K562 (cell line): ENCODE results near the gene GAL3ST3. TPM values are rescaled to one million over a fixed set of nuclear protein-coding genes. Genes with fewer than 3 reads are reported as not detected.
A peak's percentile ranks its signal among the peaks of the same experiment; 100 is the strongest.

Experiments
- CBX2 ChIP-seq: fragments of 200-600 bp; sonication (generic); IDR thresholded peaks from one replicate; pipeline ENCODE4 v1.6.1; 2012; ENCODE audit warnings: mild to moderate bottlenecking, low read length, inconsistent platforms; ENCODE audit not compliant: insufficient read depth, poor library complexity, severe bottlenecking
- CEBPG ChIP-seq, 3 experiments: fragments of 200-800 bp in 1 of 3; sonication (Bioruptor generic) in 1 of 3; sonication (generic) in 1 of 3; formaldehyde crosslinking in 1 of 3; IDR thresholded peaks in 2 of 3; conservative IDR thresholded peaks in 1 of 3; 2 replicates each; pipeline versions ENCODE4 v1.6.1 to v1.8.0; 2016 to 2022; ENCODE audit warnings: missing compliant biosample characterization in 2 of 3, missing genetic modification characterization in 2 of 3, mild to moderate bottlenecking in 1 of 3, missing genetic modification reagents in 1 of 3
- CLOCK ChIP-seq: fragments of 250-450 bp; sonication (Bioruptor Pico); IDR thresholded peaks from 2 replicates; pipeline ENCODE4 v1.4.0; 2020; ENCODE audit warnings: mild to moderate bottlenecking, moderate library complexity, borderline replicate concordance
- FOXP4 ChIP-seq: sonication (generic); formaldehyde crosslinking; IDR thresholded peaks from 2 replicates; pipeline ENCODE4 v1.8.0; 2022; ENCODE audit warnings: mild to moderate bottlenecking, missing genetic modification reagents, borderline replicate concordance
- TBP ChIP-seq: optimal IDR thresholded peaks from 2 replicates; pipeline ENCODE3; 2011; ENCODE audit warnings: low read depth, low read length, improper control_type of control experiment
- ZBTB17 ChIP-seq: fragments of 450-650 bp; formaldehyde crosslinking; IDR thresholded peaks from 2 replicates; pipeline ENCODE4 v1.4.0; 2020; ENCODE audit warnings: mild to moderate bottlenecking
- ZFP91 ChIP-seq: sonication (generic); formaldehyde crosslinking; IDR thresholded peaks from 2 replicates; pipeline ENCODE4 v1.8.0; 2022; ENCODE audit warnings: mild to moderate bottlenecking, missing genetic modification reagents
- ZNF449 ChIP-seq: fragments of 250-450 bp; sonication (Bioruptor Pico); IDR thresholded peaks from 2 replicates; pipeline ENCODE4 v1.8.0; 2022; ENCODE audit warnings: moderate library complexity, mild to moderate bottlenecking, inconsistent platforms
- ZNF75A ChIP-seq: fragments of 450-650 bp; formaldehyde crosslinking; IDR thresholded peaks from 2 replicates; pipeline ENCODE4 v1.4.0; 2020; ENCODE audit warnings: mild to moderate bottlenecking
- polyA plus RNA-seq, 8 experiments: library from polyadenylated mRNA; depleted of rRNA in 4 of 8; stranded (reverse) in 5 of 8; unstranded in 3 of 8; fragments of >200 nt; fragmentation: Nextera tagmentation in 2 of 8; fragmentation: Illumina TruSeq in 1 of 8; extraction: Ambion mirVana in 2 of 8; extraction: Trizol in 1 of 8; gene quantifications; 2 replicates each; pipeline versions ENCODE4 v1.2.1 to v1.2.3, GENCODE V29; 2011 to 2014; ENCODE audit warnings: inconsistent platforms in 1 of 8, missing spikeins in 1 of 8
- total RNA-seq, 7 experiments: library from RNA; depleted of rRNA in 6 of 7; stranded (reverse); fragments of >200 nt in 6 of 7; fragmentation: Illumina TruSeq in 2 of 7; extraction: Trizol in 2 of 7; gene quantifications; 2 replicates each; pipeline versions ENCODE4 v1.2.1 to v1.2.3, GENCODE V29; 2011 to 2021; ENCODE audit warnings: low replicate concordance in 1 of 7
- TF ChIP-seq, protein P1 (sequence below), 2 experiments: fragments of 450-650 bp; conservative IDR thresholded peaks; 2 replicates each; pipeline ENCODE4 v1.6.1; 2017; ENCODE audit warnings: mild to moderate bottlenecking in 2 of 2, moderate library complexity in 2 of 2

The GAL3ST3 gene
- total and polyA plus RNA-seq, 9 of the 15 experiments (the other 6 are each of a cell fraction or from before 2014, with no cell fraction given), result not detected

DNA sequence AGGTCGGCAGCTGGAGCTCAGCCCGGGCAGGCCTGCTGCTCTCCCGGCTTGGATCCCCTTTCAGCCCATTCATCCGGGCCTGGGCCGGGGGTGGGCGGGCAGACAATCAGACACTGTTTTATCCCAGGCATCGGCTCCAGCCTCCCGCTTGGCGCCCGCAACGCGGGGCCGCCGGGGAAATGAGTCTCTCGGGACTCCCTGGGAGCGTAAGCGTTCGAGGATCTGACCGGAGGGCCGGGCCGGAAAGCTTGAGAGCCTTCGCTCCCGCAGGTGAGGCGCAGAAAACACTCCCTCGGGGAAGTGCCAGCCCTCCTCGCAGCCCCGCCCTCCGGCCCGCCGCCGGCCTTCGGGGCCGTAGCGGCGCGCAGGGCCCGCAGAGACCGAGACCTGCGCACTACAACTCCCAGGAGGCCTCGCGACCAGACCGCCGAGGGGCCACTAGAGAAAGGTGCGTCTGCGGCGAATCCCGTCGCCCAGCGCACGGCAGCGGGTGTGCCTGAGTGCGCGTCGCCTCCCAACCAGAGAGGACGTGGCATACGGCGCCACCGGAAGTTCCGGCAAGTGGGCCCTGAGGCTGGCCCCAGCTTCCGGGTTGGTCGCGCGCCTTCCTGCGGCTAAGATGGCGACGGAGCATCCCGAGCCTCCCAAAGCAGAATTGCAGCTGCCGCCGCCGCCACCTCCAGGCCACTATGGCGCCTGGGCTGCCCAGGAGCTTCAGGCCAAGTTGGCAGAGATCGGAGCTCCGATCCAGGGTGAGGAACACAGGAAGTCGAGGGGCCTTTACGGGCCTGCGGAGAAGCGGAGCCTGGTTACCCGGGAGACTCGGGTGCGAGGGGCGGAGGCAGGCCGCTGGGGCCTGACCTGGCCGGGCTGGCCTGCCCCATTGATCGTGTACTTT lies 3.1 kb upstream of the GAL3ST3 start, which contains the start of gene SF3B2 (continued):
- no peak for TF ChIP-seq ZNF75A (CRISPR knock-in tag)
- TF ChIP-seq ZBTB17 (CRISPR knock-in tag), result 0 out of 2 replicates have a peak, but pooled peaks have one; percentile 14
- no peak for TF ChIP-seq ZNF449 (CRISPR knock-in tag)
- no peak for TF ChIP-seq CLOCK (CRISPR knock-in tag)
- no peak for TF ChIP-seq ZFP91 (CRISPR knock-in tag)
- TF ChIP-seq TBP, result peak; percentile 88
- TF ChIP-seq, protein P1, sequence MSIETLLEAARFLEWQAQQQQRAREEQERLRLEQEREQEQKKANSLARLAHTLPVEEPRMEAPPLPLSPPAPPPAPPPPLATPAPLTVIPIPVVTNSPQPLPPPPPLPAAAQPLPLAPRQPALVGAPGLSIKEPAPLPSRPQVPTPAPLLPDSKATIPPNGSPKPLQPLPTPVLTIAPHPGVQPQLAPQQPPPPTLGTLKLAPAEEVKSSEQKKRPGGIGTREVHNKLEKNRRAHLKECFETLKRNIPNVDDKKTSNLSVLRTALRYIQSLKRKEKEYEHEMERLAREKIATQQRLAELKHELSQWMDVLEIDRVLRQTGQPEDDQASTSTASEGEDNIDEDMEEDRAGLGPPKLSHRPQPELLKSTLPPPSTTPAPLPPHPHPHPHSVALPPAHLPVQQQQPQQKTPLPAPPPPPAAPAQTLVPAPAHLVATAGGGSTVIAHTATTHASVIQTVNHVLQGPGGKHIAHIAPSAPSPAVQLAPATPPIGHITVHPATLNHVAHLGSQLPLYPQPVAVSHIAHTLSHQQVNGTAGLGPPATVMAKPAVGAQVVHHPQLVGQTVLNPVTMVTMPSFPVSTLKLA (conservative IDR thresholded peaks at IDR 0.05), result peak; percentile 72 to 89
- TF ChIP-seq CBX2, result no peak
- no peak for TF ChIP-seq FOXP4 (CRISPR knock-in tag)
- TF ChIP-seq CEBPG (CRISPR knock-in tag; IDR thresholded peaks at IDR 0.05), result 0 out of 2 replicates have a peak, but pooled peaks have one; percentile 9
- TF ChIP-seq CEBPG (tag; conservative IDR thresholded peaks at IDR 0.05 in 1 of 2, IDR thresholded peaks at IDR 0.05 in 1 of 2), result no peak
